NB4 (cell line): Measurements from ENCODE around the gene HBS1L.

Experiments used
- DNase-seq: peaks from one replicate; pipeline ENCODE4 v3.0.0; 2010; ENCODE audit warnings: low read depth
- H3K4me3 ChIP-seq: one replicate; pipeline ENCODE4 v1.5.1; 2011; ENCODE audit warnings: mild to moderate bottlenecking, low read depth, low read length, moderate library complexity
- MAX ChIP-seq: IDR thresholded peaks from 2 replicates; pipeline ENCODE4 v1.6.1; 2011; ENCODE audit warnings: low read depth, low read length
- MYC ChIP-seq: IDR thresholded peaks from 2 replicates; pipeline ENCODE4 v1.6.1; 2011; ENCODE audit warnings: low read depth, low read length
- POLR2A ChIP-seq: IDR thresholded peaks from 2 replicates; pipeline ENCODE4 v1.6.1; 2011; ENCODE audit warnings: mild to moderate bottlenecking; ENCODE audit not compliant: insufficient read length; ENCODE audit errors: extremely low read depth
- TF ChIP-seq, protein P1 (sequence below): IDR thresholded peaks from one replicate; pipeline ENCODE4 v1.5.1; 2012; ENCODE audit warnings: low read depth, low read length

HBS1L gene

DNA sequence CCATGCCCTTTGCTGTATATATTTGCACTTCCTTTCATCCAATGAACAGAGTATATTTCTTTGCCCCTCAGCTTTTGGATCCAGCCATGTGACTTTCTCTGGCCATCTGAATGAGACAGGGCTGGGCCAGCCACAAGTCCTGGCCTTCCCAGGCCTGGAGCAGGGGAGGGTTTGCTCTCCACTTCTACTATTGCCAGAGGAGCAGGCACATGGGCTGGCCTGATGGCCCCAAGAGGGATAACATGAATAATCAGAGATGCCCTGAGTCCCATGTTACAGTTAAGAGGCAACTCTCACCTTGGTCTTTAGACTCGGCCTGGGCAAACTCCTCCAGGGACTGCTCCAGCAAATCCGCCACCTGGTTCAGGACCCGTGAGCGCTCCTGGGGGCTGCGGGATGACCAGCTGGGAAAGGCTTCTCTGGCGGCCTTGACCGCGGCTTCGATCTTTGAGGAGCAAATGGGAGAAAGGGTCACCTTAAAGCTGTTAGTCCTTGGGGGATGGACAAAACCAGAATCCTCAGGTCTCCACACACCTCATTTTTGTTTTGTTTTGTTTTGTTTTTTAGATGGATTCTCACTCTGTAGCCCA, 111.0 kb downstream of the HBS1L start:
- no peak for DNase-seq
- H3K4me3 ChIP-seq = no peak overlapping the region
- TF ChIP-seq MAX = no peak
- no peak for TF ChIP-seq POLR2A
- TF ChIP-seq MYC = no peak
- TF ChIP-seq, protein P1, sequence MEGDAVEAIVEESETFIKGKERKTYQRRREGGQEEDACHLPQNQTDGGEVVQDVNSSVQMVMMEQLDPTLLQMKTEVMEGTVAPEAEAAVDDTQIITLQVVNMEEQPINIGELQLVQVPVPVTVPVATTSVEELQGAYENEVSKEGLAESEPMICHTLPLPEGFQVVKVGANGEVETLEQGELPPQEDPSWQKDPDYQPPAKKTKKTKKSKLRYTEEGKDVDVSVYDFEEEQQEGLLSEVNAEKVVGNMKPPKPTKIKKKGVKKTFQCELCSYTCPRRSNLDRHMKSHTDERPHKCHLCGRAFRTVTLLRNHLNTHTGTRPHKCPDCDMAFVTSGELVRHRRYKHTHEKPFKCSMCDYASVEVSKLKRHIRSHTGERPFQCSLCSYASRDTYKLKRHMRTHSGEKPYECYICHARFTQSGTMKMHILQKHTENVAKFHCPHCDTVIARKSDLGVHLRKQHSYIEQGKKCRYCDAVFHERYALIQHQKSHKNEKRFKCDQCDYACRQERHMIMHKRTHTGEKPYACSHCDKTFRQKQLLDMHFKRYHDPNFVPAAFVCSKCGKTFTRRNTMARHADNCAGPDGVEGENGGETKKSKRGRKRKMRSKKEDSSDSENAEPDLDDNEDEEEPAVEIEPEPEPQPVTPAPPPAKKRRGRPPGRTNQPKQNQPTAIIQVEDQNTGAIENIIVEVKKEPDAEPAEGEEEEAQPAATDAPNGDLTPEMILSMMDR = no peak

GRCh38 chr6:134938896-134939295, 115.7 kb downstream of the HBS1L start:
- no peak for DNase-seq
- no peak overlapping the region for H3K4me3 ChIP-seq
- TF ChIP-seq MYC (no peak), MAX (no peak), POLR2A (no peak)
- TF ChIP-seq, protein P1 = no peak

DNA sequence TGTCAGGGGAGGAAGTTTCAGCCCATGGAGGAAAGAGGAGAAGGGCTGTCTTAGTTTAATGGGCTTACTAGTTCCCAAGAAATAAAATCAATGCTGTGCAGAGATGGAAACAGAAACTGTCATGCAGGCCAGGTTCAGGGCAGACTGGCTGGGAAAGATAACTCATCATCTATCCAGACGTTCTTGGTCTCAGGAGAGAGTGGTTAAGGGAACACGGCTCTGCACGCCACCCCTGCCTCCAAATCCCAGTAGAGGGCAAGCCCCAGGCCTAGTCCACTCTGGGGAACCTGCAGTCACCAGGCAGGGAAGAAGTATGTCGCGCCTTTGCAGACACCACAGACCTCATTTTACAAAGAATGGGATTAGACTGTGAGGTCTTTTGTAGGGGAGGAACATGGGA, 117.2 kb downstream of the HBS1L start:
- H3K4me3 ChIP-seq = no peak overlapping the region
- TF ChIP-seq MYC (no peak), MAX (no peak), POLR2A (no peak)
- TF ChIP-seq, protein P1 = no peak
- no peak for DNase-seq

DNA sequence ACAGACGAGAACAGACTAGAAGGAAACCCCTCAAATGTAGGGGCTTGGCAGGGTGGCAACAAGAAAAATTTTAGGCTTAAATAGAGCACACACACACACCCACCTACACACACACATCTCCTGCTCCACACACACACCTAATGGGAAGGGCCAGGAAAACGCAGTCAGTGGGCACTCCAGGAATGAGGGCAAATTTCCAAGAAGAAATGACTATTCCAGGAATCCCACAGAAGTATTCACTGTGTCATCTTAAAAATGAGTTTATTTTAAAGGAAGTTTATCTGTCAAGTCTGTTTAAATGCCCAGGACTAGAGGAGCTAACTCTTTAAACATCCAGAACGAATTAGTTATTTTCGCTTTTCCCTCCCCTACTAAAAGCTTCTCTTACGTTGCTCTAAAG, 117.7 kb downstream of the HBS1L start:
- H3K4me3 ChIP-seq = no peak overlapping the region
- DNase-seq = no peak
- TF ChIP-seq, protein P1 = no peak
- no peak for TF ChIP-seq MAX

- no peak for TF ChIP-seq MAX
- H3K4me3 ChIP-seq = no peak overlapping the region
- DNase-seq = no peak
Observed at GRCh38 chr6:134936476-134936875, 118.1 kb downstream of the HBS1L start.

GRCh38 chr6:134934793-134935485, 119.7 kb downstream of the HBS1L start:
- H3K4me3 ChIP-seq = no peak overlapping the region
- TF ChIP-seq MAX = no peak
- TF ChIP-seq POLR2A = no peak
- no peak for TF ChIP-seq MYC
- TF ChIP-seq, protein P1 = no peak
- no peak for DNase-seq
